Skeletal muscle tissue (tissue), 4 donors: ENCODE data around the gene TSEN15. TPM values are rescaled to one million over a fixed set of nuclear protein-coding genes. Genes with fewer than 3 reads are reported as not detected.
A peak's percentile ranks its signal among the peaks of the same experiment; 100 is the strongest.

Experiments used
- H3K27ac ChIP-seq: one replicate; pipeline ENCODE4 v1.7.0; 2013; ENCODE audit warnings: mild to moderate bottlenecking, low read depth, low read length, inconsistent platforms
- H3K27me3 ChIP-seq, 3 donors: one replicate each; pipeline ENCODE4 v1.7.0; 2013; ENCODE audit warnings: low read length in 3 of 3; ENCODE audit not compliant: control insufficient read depth in 3 of 3, insufficient read depth in 3 of 3
- H3K36me3 ChIP-seq, 3 donors: one replicate each; pipeline ENCODE4 v1.7.0; 2013; ENCODE audit warnings: low read length in 3 of 3; ENCODE audit not compliant: control insufficient read depth in 3 of 3, insufficient read depth in 3 of 3
- H3K4me1 ChIP-seq, 3 donors: one replicate each; pipeline ENCODE4 v1.7.0; 2013; ENCODE audit warnings: low read length in 3 of 3, mild to moderate bottlenecking in 3 of 3; ENCODE audit not compliant: control insufficient read depth in 3 of 3, insufficient read depth in 3 of 3
- H3K4me3 ChIP-seq, 3 donors: one replicate each; pipeline ENCODE4 v1.7.0; 2013; ENCODE audit warnings: low read length in 3 of 3
- H3K9ac ChIP-seq, 3 donors: one replicate each; pipeline ENCODE4 v1.7.0; 2013; ENCODE audit warnings: low read length in 3 of 3, mild to moderate bottlenecking in 3 of 3, moderate library complexity in 2 of 3, low read depth in 1 of 3
- H3K9me3 ChIP-seq, 3 donors: one replicate each; pipeline ENCODE4 v1.7.0; 2013; ENCODE audit warnings: low read length in 3 of 3; ENCODE audit not compliant: control insufficient read depth in 3 of 3
- total RNA-seq: library from RNA; depleted of rRNA; stranded (reverse); fragments of >200 nt; gene quantifications from one replicate; pipeline ENCODE4 v1.2.3, GENCODE V29; 2014
- donor health status: Osteomylitis.

The TSEN15 gene
- total RNA-seq, 1 donor from 2014 or later = 19.3 TPM

DNA sequence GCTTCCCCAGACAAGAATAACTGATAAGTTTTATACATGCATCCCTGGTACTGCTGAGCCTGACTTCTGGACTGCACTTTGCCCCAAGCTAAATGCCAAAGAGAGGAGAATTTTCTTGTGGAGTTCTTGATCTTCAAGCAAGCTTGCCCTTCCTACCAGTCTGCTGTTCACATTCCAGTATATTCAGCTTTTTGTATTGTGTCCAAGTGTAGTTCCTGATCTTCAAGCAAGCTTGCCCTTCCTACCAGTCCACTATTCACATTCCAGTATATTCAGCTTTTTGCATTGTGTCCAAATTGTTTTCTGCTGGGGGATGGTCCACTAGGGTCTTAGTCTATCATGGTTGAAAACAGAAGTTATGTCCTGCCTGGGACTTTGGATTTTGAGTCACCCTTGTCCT is 894 bp upstream of the TSEN15 start:
- no peak overlapping the region for H3K27ac ChIP-seq
- H3K4me3 ChIP-seq = peak overlapping the region; percentile 91 to 94 (median 94)
- no peaks in the 10 kb centered on the region for H3K9me3 ChIP-seq
- H3K27me3 ChIP-seq = no peaks in the 10 kb centered on the region
- H3K36me3 ChIP-seq = peaks cover 0 to 5% (median 4%) of the 10 kb centered on the region in 3 donors
- peaks cover 8 to 18% (median 10%) of the 10 kb centered on the region in 3 donors for H3K4me1 ChIP-seq
- peak overlapping the region; percentile 81 to 91 (median 90) for H3K9ac ChIP-seq

DNA sequence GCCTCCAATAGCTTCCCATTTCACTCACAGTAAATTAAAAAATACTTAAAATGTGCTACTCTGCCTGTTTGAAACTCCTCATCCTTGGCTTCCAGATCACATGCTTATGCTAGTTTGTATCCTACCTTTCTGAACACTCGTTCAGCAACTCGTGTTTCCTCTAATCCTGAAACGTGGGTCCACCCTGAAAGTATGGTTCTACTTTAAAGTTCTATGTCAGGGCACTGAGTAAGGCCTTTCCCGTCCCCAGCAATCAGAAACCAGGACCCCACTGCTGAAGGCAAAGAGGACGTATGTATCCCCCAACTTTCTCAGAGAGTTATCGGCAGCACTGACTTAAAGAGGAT is 419 bp upstream of the TSEN15 start:
- Histone ChIP-seq H3K9me3 (no peaks in the 10 kb centered on the region), H3K27ac (peak overlapping the region; percentile 71), H3K4me3 (peak overlapping the region; percentile 91 to 94 (median 94)), H3K36me3 (peaks cover 0 to 5% (median 4%) of the 10 kb centered on the region in 3 donors), H3K4me1 (peaks cover 8 to 18% (median 10%) of the 10 kb centered on the region in 3 donors), H3K9ac (peak overlapping the region; percentile 81 to 91 (median 90)), H3K27me3 (no peaks in the 10 kb centered on the region)

DNA sequence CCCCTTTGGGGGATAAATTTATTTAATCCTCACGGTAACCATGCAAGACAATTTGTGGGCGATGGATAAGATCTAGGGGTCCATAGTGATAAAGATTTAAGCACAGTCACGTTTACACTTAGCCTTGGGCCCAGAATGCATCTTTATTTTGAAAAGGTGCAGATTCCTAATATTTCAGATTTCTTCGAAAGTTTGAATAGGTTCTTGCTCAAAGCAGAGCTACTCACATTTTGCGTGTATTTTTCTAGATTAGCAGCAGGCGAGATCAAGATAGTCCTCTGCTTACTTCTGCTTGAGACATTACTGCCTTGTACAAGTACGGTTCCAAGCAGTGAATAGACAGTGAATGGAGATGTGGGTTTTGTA is 647 bp downstream of the TSEN15 start:
- H3K27me3 ChIP-seq = no peaks in the 10 kb centered on the region
- H3K9me3 ChIP-seq = no peaks in the 10 kb centered on the region

DNA sequence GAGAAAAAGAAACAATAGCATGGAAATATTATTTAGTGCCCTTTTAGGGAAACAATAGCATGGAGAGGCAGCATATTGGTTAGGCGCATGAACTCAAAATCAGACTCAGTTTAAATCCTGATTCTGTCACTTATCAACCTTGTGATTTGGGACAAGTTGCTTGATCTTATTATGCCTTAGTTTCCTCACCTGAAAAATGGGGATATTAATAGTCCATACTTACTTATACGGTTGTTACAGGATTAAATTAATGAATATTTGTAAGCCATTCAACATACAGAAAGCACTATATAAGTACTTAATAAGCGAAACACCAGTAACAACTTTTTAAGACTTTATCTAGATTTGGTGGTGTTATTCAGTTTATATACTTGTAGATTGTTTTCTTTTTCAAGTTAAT is 1.2 kb downstream of the TSEN15 start:
- Histone ChIP-seq H3K9ac (peak overlapping the region in 1 of 3 donors; percentile 90), H3K36me3 (peaks cover 0 to 9% (median 4%) of the 10 kb centered on the region in 3 donors), H3K27ac (no peak overlapping the region), H3K9me3 (no peaks in the 10 kb centered on the region), H3K4me3 (peak overlapping the region; percentile 91 to 94 (median 94)), H3K4me1 (peaks cover 14 to 25% (median 15%) of the 10 kb centered on the region in 3 donors), H3K27me3 (no peaks in the 10 kb centered on the region)

More for the DNA sequence above, 647 bp downstream of the TSEN15 start:
- Histone ChIP-seq H3K4me1 (peaks cover 12 to 23% (median 14%) of the 10 kb centered on the region in 3 donors), H3K9ac (peak overlapping the region; percentile 81 to 91 (median 90)), H3K27ac (peak overlapping the region; percentile 71), H3K36me3 (peaks cover 0 to 6% (median 4%) of the 10 kb centered on the region in 3 donors), H3K4me3 (peak overlapping the region; percentile 91 to 94 (median 94))

DNA sequence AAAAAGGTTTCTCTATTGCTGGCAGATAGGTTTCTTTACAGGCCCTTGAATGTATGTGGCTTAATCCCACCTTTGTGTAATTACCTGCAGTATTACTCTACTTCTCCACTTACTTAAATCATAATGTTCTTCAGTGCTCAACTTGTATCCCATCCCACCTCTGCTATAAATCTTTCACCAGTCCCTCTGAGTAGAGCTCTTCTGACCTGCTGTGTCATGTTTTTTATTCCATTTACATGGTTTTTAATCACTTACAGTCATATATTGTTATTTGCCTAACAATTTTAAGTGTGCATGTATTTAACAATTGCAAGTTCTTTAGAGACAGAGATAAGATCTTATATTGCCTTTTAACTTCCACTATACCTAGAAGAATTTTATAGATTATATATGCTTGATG is 2.4 kb downstream of the TSEN15 start:
- no peak overlapping the region for H3K9ac ChIP-seq
- H3K9me3 ChIP-seq = no peaks in the 10 kb centered on the region
- H3K27me3 ChIP-seq = no peaks in the 10 kb centered on the region
- no peak overlapping the region for H3K4me3 ChIP-seq
- peaks cover 14 to 25% (median 15%) of the 10 kb centered on the region in 3 donors for H3K4me1 ChIP-seq
- no peak overlapping the region for H3K27ac ChIP-seq
- peaks cover 0 to 9% (median 4%) of the 10 kb centered on the region in 3 donors for H3K36me3 ChIP-seq

DNA sequence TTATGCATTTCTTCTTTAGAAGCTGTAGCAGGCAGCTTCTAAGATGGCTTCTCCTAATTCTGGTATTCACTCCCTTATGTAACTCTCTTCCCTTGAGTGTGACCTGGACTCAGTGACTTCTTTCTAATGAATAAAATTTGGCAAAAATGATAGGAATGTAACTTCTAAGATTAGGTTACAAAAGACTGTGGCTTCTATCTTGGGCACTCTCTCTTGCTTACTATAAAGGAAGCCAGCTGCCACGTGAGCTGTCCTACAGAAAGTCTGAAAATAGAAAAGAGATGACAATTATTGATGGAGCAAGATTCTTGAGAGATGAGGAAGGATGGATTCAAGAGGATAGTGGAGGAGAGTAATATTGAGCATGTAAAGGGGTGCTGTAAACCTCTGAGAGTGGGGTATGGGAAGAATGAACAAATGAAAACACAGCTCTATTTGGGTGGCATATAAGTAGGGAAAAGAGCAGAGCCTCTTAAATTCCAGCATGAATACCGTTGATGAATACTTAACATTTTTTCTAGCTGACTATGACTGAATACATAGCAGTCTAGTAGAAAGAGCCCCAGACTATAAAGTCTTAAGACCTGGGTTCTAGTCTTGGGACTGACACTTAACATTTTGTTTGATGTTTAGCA is 5.5 kb downstream of the TSEN15 start:
- H3K4me3 ChIP-seq = no peak overlapping the region
- H3K27ac ChIP-seq = no peak overlapping the region
- H3K4me1 ChIP-seq = peaks cover 11 to 21% (median 14%) of the 10 kb centered on the region in 3 donors
- H3K27me3 ChIP-seq = no peaks in the 10 kb centered on the region
- no peaks in the 10 kb centered on the region for H3K9me3 ChIP-seq
- no peak overlapping the region for H3K9ac ChIP-seq
- H3K36me3 ChIP-seq = peaks cover 4 to 9% (median 5%) of the 10 kb centered on the region in 3 donors

DNA sequence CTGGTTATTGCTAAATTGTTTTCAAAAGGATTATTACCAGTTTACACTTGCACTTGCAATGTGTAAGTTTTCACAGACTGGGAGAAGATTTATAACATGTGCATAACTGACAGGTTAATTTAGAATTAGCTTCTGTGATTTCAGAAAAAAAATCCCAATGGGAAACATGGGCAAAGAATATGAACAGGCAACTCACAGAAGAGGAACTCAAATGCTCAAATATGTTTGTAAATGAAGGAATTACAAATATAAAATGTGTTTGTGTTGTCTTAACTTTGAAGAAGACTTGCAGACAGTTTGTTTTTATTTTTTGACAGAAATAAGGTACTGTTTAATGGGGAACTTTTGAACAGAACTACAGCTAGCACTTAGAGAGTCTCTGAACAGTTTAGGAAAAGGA is 8.4 kb downstream of the TSEN15 start:
- peaks cover 4 to 9% (median 5%) of the 10 kb centered on the region in 3 donors for H3K36me3 ChIP-seq
- H3K27ac ChIP-seq = no peak overlapping the region
- no peak overlapping the region for H3K9ac ChIP-seq
- H3K4me1 ChIP-seq = peaks cover 4 to 7% (median 7%) of the 10 kb centered on the region in 3 donors
- H3K4me3 ChIP-seq = no peak overlapping the region
- H3K9me3 ChIP-seq = no peaks in the 10 kb centered on the region
- no peaks in the 10 kb centered on the region for H3K27me3 ChIP-seq

DNA sequence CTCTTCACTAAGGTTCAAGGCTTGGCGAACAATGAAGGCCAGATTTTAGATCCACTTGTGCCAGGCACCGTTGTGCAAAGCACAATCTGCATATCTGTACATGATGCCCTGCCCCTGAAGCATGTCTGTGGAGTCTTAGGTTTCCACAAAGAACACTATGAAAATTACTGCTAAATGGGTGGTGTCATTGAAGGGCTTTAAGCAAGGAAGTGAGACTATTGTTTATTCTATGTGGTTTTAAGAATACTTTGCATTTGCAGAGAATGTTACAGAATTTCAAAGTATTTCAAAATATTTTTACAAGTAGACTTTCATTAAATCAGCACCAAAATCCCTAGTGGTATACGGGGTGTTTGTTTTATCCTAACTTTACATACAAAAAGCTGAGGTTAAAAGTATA is 8.8 kb downstream of the TSEN15 start:
- peaks cover 4 to 7% (median 7%) of the 10 kb centered on the region in 3 donors for H3K4me1 ChIP-seq
- no peaks in the 10 kb centered on the region for H3K27me3 ChIP-seq
- H3K36me3 ChIP-seq = peaks cover under 1 to 5% (median 5%) of the 10 kb centered on the region in 3 donors
- H3K27ac ChIP-seq = no peak overlapping the region
- H3K9ac ChIP-seq = no peak overlapping the region
- H3K9me3 ChIP-seq = no peaks in the 10 kb centered on the region
- no peak overlapping the region for H3K4me3 ChIP-seq

DNA sequence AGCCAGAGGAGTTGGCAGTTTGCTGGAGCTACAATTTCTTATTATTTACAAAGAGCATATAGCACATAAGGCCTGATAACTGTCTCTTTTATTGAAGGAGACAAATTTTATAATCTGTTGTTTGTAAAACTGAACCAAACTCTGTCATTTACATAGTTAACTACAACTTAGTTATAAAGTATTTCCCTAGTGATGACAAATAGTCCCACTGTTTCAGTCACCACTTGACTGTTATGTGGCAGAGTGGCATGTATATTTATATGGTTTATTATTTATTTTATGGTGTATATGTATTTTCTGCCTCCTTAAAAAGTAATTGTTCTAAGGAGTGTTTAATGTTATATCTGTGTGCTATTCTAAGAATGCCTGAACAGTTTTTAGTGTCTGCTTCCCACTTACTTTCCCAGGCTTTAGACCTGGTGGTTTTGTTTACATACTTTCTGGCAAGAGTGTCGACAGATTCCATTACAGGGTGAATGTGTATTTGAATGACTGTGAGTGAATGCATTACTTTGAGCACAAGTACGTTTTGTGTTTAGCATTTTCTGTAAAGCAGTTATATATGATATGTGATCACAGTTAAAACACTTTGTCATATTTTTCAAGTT is 10.0 kb downstream of the TSEN15 start:
- Histone ChIP-seq H3K9ac (no peak overlapping the region), H3K36me3 (peaks cover 0 to 5% (median 4%) of the 10 kb centered on the region in 3 donors), H3K4me1 (peaks cover 4 to 7% (median 7%) of the 10 kb centered on the region in 3 donors), H3K4me3 (no peak overlapping the region), H3K27ac (no peak overlapping the region), H3K27me3 (no peaks in the 10 kb centered on the region), H3K9me3 (no peaks in the 10 kb centered on the region)

DNA sequence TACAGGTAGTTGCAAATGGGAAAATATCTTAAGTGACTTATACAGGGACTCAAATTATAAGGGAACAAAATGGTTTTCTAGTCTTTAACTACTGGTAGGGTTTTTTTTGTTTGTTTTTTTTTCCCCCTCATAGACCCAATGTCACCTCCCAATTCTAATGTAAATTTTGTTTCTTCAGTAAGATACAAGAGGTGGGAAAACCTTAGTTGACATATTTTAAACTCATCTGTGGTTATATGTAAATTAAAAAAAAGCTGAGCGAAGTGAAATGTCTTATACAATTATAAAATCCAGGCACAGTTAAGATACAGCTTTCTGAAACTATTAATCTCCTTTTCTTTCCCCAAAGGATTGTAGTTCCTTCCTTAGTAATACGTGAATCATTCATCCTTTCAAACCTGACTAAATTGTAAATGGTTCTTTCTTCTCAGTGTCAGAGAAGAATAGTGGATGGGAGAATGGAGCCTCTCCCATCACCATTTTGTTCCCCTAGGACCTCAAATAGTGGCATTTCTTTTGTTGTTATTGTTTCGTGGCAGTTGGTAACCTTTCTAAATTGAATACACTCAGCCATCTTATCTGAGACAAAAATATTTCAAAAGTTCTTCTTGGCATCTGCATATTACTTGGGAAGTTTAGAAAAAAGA is 11.2 kb downstream of the TSEN15 start:
- H3K36me3 ChIP-seq = peaks cover 0 to 5% (median 0%) of the 10 kb centered on the region in 3 donors

More for the DNA sequence above, 11.2 kb downstream of the TSEN15 start:
- no peaks in the 10 kb centered on the region for H3K9me3 ChIP-seq
- H3K27me3 ChIP-seq = no peaks in the 10 kb centered on the region
- no peak overlapping the region for H3K4me3 ChIP-seq
- no peaks in the 10 kb centered on the region for H3K4me1 ChIP-seq
- H3K27ac ChIP-seq = no peak overlapping the region
- H3K9ac ChIP-seq = no peak overlapping the region
